Astrocyte of the spinal cord (primary cell): Measurements from ENCODE around the gene PHF24.

ENCODE experiments used
- DNase-seq: peaks from one replicate; pipeline ENCODE4 v3.0.0; 2011; ENCODE audit warnings: low read depth, low spot score
- H3K4me3 ChIP-seq: 2 replicates; pipeline ENCODE4 v1.5.1; 2011; ENCODE audit warnings: low read depth, mild to moderate bottlenecking, low read length, moderate library complexity
- CTCF ChIP-seq: IDR thresholded peaks from 2 replicates; pipeline ENCODE4 v1.5.1; 2012; ENCODE audit warnings: low read depth, mild to moderate bottlenecking, low read length, inconsistent platforms
- in situ Hi-C: cut with HindIII; loops from 2 replicates; pipeline ENCODE4 v1.10.0; 2017; ENCODE audit warnings: low sequenced_read_pairs

The PHF24 gene

GRCh38 chr9:35027374-35027773, 69.3 kb downstream of the PHF24 start:
- TF ChIP-seq CTCF = no peak
- DNase-seq = no peak
- no peak overlapping the region for H3K4me3 ChIP-seq
- in situ Hi-C loops = no loop called here

GRCh38 chr9:35027860-35028259, 69.8 kb downstream of the PHF24 start:
- in situ Hi-C loops = no loop called here
- no peak overlapping the region for H3K4me3 ChIP-seq
- TF ChIP-seq CTCF = no peak
- no peak for DNase-seq

GRCh38 chr9:35028341-35028740, 70.3 kb downstream of the PHF24 start:
- in situ Hi-C loops = no loop called here

GRCh38 chr9:35029241-35029640, 71.2 kb downstream of the PHF24 start:
- no peak for DNase-seq
- in situ Hi-C loops = no loop called here
- H3K4me3 ChIP-seq = no peak overlapping the region
- TF ChIP-seq CTCF = no peak

More at GRCh38 chr9:35028341-35028740, 70.3 kb downstream of the PHF24 start:
- no peak overlapping the region for H3K4me3 ChIP-seq
- no peak for DNase-seq
- TF ChIP-seq CTCF = no peak

GRCh38 chr9:35029852-35030251, 71.8 kb downstream of the PHF24 start:
- in situ Hi-C loops = no loop called here
- no peak for DNase-seq
- no peak overlapping the region for H3K4me3 ChIP-seq

More at GRCh38 chr9:35029852-35030251, 71.8 kb downstream of the PHF24 start:
- no peak for TF ChIP-seq CTCF
